GM19468 (cell line): ENCODE results near the gene MAP3K2.

Experiments
- ATAC-seq: cut with Tn5 transposase; IDR thresholded peaks from one replicate; pipeline ENCODE4 v1.9.1; 2021; ENCODE audit warnings: mild to moderate bottlenecking, moderate library complexity, moderate number of reproducible peaks; ENCODE audit not compliant: unreplicated experiment; ENCODE audit errors: extremely low read depth

Gene MAP3K2

DNA sequence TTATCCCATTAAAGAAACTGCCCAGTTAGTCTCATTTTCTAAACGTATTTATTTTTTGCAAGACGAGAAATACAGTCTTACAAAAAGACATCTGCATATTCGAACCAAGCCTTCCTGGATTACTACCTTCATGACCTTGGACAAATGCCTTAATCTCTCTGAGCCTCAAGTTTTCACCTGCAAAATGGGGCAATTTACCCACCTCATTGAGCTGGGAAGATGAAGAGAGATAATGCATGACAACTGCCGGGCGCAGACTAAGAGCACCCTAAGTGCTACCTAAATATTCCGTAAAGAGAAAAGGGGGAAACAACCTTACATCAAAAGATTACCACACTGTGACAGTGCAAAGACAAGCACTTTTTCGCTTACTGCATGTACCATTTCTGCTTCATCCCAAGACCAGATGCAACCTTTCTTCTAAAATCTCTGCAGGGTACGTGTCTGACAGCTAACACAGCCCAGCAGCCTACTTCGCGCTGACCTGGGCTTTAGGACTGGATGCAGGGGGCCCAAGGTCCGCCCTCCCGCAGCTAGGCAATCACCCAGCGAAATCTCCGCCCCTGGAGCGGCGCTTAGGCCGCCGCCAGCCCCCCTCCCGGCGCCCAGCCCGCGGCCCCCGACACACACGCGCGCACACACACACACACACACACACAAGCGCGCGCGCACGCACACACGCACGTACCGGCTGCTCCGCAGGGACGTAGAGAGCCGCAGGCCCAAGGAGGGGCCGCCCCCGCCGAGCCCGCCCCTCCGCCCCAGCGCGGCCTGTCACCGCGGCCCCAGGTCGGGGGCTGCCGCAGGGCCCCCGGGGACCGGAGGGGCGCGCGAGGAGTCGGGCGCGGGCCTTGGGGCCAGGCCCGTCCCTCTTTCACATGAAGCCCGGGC, 766 bp downstream of the MAP3K2 start:
- ATAC-seq: peak; percentile 11

DNA sequence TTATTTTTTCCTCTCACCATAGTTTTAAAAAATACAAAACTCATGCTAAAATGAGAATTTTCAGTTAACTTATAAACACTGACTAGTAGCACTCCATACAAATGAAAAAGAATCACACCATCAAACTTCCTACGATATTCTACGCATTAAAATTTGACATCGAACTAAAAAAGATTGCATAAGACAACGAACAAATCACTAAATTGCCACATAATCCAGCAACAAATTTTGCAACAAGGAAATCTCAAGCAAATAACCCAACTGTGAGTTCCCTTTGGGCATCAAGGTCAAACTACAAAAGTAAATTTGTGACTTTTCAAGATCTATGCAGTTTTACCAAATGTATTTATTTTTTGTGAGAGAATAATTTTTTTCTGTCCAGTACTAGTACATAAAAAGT, 1.5 kb downstream of the MAP3K2 start:
- no peak for ATAC-seq

DNA sequence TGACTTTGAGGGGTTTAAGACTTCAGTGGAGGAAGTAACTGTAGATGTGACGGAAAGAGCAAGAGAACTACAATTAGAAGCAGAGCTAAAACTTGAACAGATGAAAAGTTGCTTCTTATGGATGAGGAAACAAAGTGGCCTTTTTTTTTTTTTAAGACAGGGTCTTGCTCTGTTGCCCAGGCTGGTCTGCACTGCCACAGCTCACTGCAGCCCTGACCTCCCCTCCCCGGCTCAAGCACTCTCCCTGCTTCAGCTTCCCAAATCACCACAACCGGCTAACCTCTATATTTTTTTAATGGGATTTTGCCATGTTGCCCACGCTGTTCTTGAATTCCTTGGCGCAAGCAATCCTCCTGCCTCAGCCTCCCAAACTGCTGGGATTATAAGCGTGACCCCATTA, 3.2 kb downstream of the MAP3K2 start:
- no peak for ATAC-seq

DNA sequence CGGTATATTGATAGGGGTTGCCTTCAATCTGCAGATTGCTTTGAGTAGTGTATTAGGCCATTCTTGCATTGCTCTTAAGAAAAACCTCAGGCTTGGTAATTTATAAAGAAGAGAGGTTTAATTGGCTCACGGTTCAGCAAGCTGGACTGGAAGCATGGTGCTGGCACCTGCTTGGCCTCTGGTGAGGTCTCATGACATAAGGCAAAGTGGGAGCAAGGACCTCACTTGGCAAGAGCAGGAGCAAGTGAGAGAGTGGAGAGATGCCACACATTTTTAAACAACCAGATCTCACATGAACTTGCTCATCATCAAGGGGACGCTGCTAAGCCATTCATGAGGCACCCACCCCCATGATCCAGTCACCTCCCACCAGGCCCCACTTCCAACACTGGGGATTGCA, 4.9 kb downstream of the MAP3K2 start:
- no peak for ATAC-seq

DNA sequence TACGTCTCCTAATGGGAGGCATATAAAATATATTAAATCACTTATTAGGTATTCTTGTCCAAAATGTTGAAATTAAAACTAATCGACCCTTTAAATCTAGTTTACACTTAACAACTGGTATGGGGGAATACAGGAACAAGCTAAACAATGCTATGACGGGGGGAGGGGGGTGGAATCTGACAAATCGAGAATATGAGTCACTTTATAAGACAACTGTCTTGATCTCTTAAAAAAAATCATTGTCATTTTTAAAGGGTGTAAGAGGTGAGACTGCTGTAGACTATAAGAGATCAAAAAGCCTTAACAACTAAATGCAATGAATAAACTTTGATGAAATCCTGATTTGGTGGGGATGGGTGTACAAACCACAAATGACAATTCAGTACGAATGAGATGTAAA, 6.0 kb downstream of the MAP3K2 start:
- ATAC-seq: no peak

DNA sequence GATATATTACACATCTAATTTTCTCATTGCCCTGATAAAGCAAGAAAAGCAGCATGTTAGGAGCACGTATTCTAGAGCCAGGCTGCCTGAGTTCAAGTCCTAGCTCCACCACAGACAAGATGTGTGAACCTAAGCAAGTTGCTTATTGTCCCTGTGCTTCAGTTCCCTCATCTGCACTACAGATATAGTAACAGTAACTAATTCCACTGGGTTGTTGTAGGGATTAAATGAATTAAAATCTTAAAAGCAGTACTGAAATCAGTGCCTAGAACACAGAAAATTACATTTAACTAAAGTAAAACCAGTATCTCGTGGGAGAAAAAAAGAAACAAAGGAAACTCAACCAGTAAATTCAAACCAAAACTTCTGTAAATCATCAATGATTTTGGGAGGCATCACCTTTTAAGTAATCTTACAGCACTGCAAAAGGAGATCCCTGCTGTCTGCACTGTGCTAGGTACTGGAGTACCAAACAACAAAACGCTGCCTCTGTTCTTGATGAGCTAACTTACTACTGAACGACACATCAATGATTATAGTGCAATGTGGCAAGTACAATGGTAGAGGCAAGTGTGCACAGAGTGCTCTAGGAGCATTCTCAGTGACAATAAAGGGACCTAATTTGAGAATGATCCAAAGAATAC, 7.9 kb downstream of the MAP3K2 start:
- no peak for ATAC-seq

DNA sequence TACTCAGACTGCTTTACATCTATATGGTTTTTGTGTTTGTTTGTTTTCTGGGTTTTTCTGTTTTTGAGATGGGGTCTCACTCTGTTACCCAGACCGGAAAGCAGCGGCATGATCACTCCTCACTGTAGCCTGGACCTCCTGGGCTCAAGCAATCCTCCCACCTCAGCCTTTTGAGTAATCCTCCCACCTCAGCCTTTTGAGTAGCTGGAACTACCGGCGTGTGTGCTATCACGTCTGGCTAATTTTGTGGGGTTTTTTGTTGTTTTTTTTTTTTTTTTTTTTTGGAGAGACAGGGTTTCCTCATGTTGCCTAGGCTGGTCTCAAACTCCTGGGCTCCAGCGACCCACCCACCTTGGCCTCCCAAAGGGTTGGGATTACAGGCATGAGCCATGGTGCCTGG, 9.1 kb downstream of the MAP3K2 start:
- no peak for ATAC-seq

DNA sequence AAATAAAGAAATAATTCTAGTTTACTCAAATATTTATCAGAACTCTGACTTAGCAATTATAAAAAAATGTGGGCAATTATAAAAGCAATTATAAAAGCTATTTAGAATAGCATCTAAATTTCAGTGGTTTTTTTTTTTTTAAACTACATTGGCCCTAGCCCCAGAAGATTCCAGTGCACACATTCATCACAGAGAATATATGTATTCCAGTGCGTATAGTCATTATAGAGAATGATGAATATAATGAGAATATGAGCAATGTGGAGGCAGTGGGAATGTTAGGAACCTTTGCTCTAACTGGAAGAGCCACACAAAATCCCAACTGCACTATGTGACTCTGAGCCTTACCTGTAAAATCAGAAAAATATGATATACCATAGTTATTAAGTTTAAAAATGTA, 10.5 kb downstream of the MAP3K2 start:
- no peak for ATAC-seq

DNA sequence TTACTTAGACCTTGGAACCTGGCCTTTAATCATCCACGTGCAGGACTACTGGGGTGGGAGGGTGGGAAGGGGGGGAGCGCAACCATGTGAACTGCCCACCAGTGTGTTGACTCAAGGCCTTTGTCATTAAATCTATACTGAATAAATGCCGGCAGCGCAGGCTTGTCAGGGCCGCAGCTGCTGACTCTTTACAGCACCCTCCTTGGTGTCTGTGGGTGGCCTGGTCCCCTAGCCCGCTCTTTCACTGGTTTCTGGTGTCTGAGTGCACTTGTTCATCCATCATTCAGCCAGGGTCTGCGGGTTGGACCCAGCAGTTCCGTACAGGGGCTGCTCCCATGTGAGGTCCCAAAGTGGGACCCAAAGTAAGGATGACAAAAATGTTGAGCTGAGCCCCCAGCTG, 11.5 kb downstream of the MAP3K2 start:
- ATAC-seq: no peak

DNA sequence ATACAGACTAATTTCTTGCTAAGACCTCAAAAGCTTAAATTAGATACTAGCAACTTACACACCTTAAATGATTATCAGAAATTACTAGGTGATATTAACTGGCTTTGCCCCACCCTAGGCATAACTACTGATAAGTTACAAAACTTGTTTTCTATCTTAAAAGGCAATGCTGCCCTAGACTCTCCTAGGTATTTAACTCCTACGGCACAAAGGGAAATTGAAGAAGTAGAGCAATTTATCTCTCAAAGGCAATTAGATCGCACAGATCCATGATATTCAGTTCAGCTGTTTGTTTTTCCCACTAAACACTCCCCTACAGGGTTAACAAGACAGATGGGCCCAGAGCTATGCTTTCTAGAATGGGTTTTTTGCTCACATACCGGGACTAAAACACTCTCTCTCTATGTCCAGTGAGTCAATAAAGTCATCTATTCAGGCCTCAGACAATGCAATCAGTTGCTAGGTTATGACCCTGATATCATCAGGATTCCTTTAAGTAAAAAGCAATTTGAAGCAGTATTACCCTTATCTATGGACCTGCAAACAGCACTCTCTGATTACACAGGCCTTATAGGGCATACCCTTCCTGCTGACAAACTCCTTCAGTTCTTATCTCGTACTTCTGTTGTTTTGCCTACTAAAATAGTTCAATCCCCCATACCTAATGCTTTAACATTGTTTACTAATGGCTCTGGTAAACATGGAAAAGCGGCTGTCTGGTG, 14.3 kb downstream of the MAP3K2 start:
- ATAC-seq: no peak

DNA sequence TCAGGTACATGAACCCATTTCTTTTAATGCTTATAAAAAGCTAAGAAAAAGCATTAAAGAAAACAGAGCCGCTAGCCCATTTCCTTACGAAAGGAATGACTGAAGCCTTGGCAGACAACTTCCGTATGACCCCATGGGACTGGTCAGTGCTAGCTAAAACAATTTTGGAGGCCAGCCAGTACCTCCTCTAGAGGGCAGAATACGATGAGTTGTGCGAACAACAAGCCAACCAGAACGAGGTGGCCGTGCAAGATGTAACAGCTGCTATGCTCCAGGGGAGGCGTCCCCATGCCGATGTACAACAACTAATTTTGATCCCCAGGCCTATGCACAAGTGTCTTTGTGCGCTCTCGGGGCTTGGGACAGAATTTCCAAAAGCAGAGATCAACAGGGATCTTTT, 16.7 kb downstream of the MAP3K2 start:
- ATAC-seq: no peak

DNA sequence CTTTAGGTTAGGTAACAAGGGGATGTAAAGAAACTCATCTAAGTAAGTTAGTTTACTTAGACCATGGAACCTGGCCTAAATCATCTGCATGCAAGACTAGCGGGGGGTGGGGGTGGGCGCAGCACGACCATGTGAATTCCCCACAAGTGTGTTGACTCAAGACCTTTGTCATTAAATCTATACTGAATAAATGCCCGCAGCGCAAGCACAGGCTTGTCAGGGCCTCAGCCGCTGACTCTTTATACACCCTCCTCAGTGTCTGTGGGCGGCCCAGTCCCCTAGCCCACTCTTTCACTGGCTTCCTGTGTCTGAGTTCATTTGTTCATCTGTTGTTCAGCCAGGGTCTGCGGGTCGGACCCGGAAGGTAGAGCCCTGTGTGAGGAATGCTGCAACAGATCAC, 17.8 kb downstream of the MAP3K2 start:
- no peak for ATAC-seq

DNA sequence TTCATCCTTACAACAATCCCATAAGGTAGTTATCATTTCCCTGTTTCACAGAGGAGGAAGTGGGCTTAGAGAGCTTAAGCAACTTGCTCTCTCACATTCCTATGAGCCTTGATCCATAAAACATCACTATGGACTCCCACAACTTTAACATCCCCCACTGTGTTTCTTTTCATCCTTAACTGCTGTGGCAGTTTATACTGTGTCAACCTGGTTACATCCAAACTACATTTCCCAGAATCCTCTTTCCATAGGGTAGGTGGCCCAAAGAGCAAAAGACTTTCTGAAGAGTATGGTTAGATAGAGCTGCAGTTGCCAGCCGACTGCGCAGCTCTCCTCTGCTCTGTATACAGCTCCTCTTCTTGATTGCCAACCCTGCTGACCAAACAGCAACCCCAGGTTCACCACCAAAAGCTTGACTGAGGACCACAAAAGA, 22.5 kb downstream of the MAP3K2 start:
- no peak for ATAC-seq

DNA sequence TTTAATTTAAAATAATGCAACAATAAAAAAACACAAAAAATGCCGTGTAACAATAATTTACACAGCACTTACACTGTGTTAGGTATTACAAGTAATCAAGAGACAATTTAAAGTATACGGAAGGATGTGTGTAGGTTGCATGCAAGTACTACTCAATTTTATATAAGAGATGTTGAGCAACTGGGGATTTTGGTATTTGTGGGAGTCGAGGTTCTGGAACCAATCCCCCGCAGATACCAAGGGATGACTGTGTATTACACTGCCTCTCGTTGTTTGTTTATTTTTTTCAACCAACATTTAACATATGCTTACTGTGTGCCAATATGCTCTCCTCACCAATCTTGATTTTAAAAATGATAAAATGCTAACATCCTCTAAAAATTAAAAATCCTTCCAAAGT, 24.8 kb downstream of the MAP3K2 start:
- ATAC-seq: no peak

DNA sequence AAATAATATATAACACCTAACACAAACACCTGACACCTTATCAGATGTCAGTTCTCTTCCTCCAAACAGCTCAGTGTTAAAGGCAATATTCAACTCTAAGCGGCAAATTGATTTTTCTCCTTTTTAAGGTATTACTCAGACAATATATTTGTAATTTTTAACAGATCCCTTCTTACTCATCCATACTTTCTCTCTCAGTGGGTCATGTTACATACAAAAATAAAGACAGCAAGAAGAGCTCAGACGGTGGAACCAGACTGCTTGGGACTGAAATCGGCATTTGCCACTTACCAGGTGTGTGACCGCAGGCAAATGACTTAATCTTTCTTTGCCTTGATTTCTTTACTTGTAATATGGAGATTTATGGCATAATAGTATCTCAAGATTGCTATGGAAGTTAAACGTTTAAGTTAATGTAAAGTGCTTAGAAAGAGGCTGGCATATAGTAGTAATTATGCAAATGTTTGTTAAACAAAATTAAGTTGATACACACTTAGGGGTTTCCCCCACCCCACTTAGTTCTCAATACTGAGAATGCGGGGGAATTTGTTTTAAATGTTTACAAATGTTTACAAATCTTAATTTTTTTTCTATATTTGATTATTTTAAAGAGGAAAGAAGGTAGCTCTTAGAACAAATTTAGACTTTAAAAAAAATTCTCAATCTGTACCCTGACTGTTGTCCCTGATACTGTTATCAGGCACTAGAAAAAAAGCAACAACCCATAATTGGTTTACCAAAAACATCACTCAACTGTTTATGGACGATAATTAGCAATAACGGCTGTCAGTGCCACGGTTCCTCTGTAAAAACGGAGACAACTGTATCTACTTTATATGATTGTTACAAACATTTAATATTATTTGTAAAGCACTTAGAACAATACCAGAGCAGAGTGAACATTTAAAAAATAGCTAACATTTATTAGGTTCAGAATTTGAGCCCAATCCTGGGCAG, 25.6 kb downstream of the MAP3K2 start:
- no peak for ATAC-seq

DNA sequence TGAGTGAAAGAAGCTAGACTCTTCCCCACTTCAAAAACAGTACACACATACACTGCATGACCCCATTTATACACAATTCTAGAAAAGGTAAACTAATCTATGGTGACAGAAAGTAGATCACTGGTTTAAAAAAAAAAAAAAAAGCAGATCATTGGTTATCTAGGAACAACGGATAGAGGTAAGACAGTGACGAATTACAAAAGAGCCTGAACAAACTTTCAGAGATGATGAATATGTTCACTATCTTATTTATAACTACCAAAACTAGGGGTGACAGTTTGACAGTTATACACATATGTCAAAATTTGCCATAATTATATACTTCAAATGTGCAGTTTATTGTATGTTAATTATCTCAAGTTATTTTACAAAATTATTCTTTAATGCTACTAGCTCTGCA, 27.5 kb downstream of the MAP3K2 start:
- no peak for ATAC-seq

DNA sequence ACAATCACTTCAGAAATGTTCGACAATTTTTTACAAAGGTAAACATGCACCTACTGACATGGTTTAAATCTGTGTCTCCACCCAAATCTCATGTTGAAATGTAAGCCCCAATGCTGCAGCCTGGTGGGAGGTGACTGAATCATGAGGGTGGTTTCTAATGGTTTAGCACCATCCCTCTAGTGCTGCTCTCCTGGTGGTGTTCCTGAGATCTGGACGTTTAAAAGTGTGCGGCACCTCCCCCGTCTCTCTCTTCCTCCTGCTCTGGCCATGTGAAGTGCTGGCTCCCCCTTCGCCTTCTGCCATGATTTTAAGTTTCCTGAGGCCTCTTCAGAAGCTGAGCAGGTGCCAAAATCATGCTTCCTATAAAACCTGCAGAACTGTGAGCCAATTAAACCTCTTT, 28.3 kb downstream of the MAP3K2 start:
- ATAC-seq: no peak

DNA sequence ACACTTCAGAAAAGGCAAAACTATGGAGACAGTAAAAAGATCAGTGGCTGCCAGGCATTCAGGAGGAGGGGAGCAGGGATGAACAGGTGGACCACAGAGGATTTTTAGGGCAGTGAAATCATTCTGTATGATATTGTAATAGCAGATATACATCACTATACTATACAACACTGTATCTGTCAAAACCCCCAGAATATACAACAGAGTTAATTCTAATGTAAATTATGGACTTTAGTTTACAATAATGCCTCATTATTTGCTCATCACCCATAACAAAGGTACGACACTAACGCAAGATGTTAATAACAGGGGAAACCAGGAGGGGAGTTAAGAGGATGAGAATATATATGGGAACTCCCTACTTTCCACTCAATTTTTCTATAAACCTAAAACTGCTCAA, 28.8 kb downstream of the MAP3K2 start:
- ATAC-seq: no peak

DNA sequence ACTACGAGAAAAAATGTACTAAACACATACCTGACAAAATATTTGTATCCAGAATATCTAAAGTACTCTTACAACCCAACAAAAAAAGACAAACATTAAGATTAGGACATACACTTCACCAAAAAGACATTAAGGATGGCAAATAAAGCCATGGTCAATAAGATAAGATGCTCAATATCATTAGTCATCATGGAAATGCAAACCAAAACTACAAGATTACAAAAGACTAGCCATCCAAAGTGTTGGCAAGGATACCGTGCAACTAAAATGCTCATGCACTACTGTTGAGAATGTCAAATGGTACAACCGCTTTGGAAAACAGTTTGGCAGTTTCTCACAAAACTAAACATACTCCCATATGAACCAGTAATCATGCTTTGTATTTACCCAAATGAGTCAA, 29.7 kb downstream of the MAP3K2 start:
- no peak for ATAC-seq

DNA sequence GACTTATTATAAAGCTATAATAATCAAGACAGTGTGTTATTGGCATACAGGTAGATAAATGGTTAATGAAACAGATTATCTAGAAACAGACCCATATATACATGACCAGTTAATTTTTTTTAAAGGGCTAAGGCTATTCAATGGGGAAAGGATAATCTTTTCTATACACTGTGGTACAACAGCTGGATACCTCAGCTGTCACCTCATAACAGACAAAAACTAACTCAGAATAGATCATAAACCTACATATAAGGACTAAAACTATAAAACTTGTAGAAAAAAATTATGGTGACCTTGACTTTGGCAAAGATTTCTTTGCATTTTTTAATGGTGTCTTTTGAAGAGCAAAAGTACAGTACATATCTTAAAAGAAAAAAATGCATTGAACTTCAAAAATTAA, 30.2 kb downstream of the MAP3K2 start:
- no peak for ATAC-seq
